IPS DF 4.7 (cell line): ENCODE results near the gene TMEM167B.

ENCODE experiments used
- DNase-seq: peaks from one replicate; pipeline ENCODE4 v3.0.0-alpha.2; 2013; ENCODE audit warnings: low spot score; ENCODE audit errors: extremely low read depth

TMEM167B gene

GRCh38 chr1:109080441-109081082 lies 10.0 kb upstream of the TMEM167B start:
- DNase-seq: no peak

- no peak for DNase-seq
Measured at GRCh38 chr1:109083501-109083900, 7.1 kb upstream of the TMEM167B start.

- no peak for DNase-seq
Measured at GRCh38 chr1:109083923-109084322, 6.6 kb upstream of the TMEM167B start.

- no peak for DNase-seq
Measured at GRCh38 chr1:109084563-109085517, 5.7 kb upstream of the TMEM167B start.

GRCh38 chr1:109089242-109090015 lies 1.1 kb upstream of the TMEM167B start:
- DNase-seq: no peak

- DNase-seq: no peak
Measured at GRCh38 chr1:109091078-109091838, 694 bp downstream of the TMEM167B start.

- DNase-seq: no peak
Measured at GRCh38 chr1:109091839-109092193, 1.3 kb downstream of the TMEM167B start.

GRCh38 chr1:109094377-109094803 lies 3.8 kb downstream of the TMEM167B start:
- DNase-seq: no peak

- DNase-seq: no peak
Measured at GRCh38 chr1:109094871-109095270, 4.3 kb downstream of the TMEM167B start.

- no peak for DNase-seq
Measured at GRCh38 chr1:109095631-109096030, 5.1 kb downstream of the TMEM167B start.

GRCh38 chr1:109096120-109096519 lies 5.6 kb downstream of the TMEM167B start:
- no peak for DNase-seq

- DNase-seq: no peak
Measured at GRCh38 chr1:109099938-109100773, 9.6 kb downstream of the TMEM167B start.

- no peak for DNase-seq
Measured at GRCh38 chr1:109104364-109105151, 14.0 kb downstream of the TMEM167B start.

GRCh38 chr1:109105881-109106280 lies 15.3 kb downstream of the TMEM167B start:
- no peak for DNase-seq

- DNase-seq: no peak
Measured at GRCh38 chr1:109107785-109108184, 17.2 kb downstream of the TMEM167B start.

- no peak for DNase-seq
Measured at GRCh38 chr1:109109906-109110305, 19.3 kb downstream of the TMEM167B start.

- no peak for DNase-seq
Measured at GRCh38 chr1:109111386-109112055, 21.0 kb downstream of the TMEM167B start.

- DNase-seq: no peak
Measured at GRCh38 chr1:109112056-109112651, 21.6 kb downstream of the TMEM167B start.
